HG03342 (cell line): ENCODE measurements around the gene SERTAD4.
"Not testable (repeated sequence)": the region's sequence is repeated elsewhere in the genome, so short reads cannot be mapped to it uniquely, and the experiment has no call there.

ENCODE experiments used
- ATAC-seq: cut with Tn5 transposase; IDR thresholded peaks from one replicate; pipeline ENCODE4 v1.9.1; 2021; ENCODE audit warnings: mild to moderate bottlenecking, moderate library complexity; ENCODE audit not compliant: unreplicated experiment

The SERTAD4 gene

DNA sequence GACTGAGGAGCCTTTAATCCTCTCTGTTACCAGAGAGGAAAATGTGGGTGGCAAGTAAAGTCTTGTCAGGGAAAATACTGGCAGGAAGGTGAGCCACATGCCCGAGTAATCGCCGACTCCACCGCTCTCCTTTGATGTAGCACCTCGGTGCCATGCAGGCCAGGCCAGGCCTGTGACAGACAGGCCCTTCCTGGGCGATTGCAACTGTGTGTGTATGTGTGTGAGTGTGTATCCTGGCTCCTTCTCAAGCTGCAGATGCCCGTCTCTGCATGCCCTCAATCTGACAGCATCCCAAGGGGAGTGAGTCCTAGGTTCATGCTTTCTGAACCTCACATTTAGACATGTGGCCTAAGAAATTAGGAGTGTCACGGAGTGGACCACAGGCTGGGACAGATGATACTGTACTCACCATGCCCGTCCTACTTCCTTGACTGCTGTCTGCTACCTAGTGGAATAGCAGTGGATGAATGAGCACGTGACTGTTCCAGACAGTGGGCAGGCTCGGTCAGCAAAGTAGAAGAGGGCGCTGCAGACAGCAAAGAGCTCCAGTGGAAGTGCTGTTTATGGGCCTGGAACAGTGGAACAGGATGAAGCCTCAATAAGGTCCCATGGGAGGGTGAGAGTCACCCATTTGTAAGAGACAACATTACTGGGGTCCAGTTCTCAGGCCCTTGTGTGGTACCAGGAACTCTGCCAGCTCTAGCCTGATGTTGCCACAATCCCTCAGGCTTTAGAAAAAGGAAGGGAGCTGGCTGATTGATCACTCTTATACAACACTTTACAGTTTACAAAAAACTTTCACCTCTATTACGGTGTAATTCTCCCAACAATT lies 25.3 kb downstream of the SERTAD4 start:
- ATAC-seq = no peak

DNA sequence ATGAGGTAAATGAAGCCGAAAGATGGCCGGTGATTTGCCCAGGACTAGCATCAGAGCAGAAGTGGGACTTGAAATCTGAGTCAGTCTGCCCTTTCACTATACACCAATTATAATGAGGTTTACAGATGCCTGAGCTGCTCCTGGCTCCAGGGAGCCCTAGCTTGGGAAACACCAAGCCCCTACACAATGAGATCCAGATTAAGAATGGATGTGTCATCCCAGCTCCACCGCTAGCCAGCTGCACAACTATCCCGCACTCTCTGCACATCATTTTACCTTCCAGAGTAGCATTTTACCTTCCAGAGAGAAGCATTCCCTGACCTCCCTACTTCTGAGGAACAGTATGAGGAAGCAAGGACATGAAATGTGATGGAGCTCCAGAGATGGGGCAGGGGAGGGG lies 27.0 kb downstream of the SERTAD4 start:
- ATAC-seq = no peak

- no peak for ATAC-seq
Measured at GRCh38 chr1:210260096-210260495, 27.5 kb downstream of the SERTAD4 start.

GRCh38 chr1:210262167-210262896 lies 29.7 kb downstream of the SERTAD4 start:
- no peak for ATAC-seq

DNA sequence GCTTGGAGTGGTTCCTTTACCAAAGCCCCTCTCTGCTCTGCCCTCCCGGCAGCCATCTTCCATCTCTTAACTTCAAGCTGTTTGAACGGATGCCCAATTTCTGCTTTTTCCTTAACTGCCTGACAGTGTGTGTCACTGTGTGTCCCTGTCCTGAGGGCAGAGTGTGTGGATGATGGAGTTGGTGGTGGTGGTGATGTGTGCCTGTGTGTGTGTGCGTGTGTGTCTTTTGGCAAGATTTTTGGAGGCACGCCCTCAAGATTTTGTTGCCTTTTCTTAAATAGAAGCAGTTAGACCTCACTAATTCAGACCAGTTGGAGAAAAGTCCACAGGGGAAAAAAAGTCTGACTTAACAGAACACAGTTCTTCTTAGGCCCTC lies 30.3 kb downstream of the SERTAD4 start:
- no peak for ATAC-seq

GRCh38 chr1:210263963-210264362 lies 31.4 kb downstream of the SERTAD4 start:
- ATAC-seq = no peak

- ATAC-seq = no peak
Measured at GRCh38 chr1:210264496-210265380, 32.1 kb downstream of the SERTAD4 start.

DNA sequence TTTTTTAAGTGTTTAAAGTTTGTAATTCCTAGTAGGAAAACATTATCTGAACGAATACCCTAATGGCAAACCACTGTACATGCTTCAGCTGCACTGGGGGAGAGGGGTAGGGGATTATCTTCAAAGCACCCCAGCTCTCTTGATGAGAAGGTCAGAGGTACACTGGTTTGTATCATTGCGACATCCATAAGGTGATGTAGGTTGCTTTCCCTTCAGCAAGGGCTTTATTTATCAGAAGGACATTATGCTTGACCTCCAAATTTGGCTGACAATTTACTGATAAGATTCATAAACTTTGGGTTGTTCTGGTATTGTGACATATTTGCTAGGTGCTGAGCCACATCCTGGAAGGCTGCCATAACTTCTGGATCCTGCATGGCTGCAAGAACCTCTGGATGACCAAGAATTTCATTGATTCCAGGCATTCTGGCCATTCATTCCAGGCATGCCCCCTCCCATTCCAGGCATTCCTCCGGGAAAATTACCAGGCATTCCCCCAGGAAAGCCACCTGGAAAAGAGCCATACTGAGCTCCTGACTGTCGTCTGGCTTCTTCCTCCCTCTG lies 32.9 kb downstream of the SERTAD4 start:
- ATAC-seq = not testable (repeated sequence)

GRCh38 chr1:210269981-210270380 lies 37.4 kb downstream of the SERTAD4 start:
- ATAC-seq = no peak

DNA sequence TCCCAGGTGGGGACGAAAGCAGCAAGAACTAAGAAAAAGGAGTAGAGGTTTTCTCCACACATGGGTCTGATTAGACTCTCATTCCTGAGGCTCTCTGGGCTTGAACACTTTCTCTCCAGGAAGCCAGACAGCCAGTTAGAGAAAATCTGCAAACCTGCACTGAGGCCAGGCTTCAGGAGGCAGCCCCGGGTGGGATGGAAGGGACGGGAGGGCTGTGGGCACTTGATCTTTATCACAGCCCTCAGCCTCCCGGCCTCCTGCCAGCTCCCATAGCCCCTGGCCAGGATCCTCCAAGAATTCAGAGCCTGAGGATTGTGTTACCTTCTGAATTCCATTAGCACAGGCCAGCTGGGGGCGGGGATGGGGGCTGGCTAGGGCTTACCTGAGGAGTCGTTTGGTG lies 40.1 kb downstream of the SERTAD4 start:
- no peak for ATAC-seq

DNA sequence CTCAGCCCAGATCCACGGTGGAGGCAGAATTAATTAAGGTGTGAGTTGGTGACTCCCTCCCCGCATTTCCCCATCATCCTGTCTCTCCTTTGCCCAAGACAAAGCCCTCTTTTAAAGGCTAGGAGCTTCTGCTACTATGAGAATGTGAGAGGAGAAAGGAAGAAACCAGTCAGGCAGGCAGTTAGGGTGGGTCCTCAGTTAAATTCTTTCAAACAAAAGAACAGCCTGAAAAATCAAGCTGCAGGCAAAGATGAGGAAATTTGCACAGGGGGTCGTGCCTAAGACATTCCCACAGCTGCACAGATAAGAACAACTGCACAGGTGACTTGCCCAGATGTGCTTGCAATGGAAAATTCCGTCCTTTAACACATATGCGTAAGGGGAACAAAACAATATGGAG lies 47.6 kb downstream of the SERTAD4 start:
- no peak for ATAC-seq

DNA sequence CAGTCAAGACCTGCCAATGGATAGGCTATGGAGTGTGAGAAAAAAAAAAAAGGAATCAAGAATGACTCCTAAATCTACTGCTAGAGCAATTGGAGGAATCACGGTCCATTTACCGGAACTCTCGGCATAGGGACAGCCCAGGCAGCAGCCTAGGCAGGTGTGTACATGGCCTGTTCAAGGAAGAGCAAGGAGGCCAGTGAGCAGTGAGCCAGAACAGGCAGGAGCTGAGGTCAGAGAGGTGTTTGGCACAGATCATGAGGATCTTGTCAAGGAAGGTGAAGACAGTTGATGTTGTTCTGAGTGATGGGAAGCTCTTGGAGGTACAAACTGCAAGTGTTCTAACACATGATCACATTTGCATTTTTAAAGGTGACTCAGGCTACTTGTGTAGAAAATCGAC lies 55.5 kb downstream of the SERTAD4 start:
- ATAC-seq = no peak

DNA sequence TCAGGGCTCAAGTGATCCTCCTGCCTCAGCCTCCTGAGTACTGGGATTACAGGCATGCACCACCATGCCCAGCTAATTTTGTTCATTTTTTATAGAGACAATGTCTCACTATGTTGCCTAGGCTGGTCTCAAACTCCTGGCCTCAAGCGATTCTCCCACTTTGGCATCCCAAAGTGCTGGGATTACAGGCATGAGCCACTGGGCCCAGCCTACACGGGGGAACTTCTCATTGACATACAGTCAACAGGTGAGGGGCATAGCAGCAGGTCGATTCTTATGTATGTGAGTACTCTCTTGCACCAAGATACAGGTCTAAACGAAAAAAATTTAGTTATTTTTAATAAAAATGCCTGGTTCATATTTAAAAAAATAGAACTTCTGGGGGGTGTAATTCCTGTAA lies 56.7 kb downstream of the SERTAD4 start:
- ATAC-seq = no peak

GRCh38 chr1:210291081-210291764 lies 58.6 kb downstream of the SERTAD4 start:
- ATAC-seq = no peak

DNA sequence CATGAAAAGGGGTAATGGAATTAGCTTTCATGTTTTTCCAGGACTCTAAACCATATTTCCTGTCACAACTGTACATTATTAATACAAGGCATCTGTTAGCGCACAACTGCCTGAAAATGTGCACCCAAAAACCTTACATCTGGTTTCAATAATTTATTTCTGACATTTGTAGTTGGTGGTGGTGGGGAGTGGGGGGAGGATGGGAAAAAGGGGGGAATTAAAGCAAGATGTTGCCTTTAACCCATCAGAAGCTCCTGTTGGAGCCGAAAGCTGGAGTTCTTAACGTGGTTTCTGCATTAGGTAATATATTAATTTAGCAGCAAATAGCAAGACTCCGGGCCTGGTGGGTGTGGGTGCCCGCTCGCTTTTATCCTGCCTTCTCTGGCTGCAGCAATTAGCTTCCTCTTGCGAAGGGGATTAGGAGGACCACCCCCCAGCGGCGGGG lies 59.2 kb downstream of the SERTAD4 start:
- no peak for ATAC-seq

DNA sequence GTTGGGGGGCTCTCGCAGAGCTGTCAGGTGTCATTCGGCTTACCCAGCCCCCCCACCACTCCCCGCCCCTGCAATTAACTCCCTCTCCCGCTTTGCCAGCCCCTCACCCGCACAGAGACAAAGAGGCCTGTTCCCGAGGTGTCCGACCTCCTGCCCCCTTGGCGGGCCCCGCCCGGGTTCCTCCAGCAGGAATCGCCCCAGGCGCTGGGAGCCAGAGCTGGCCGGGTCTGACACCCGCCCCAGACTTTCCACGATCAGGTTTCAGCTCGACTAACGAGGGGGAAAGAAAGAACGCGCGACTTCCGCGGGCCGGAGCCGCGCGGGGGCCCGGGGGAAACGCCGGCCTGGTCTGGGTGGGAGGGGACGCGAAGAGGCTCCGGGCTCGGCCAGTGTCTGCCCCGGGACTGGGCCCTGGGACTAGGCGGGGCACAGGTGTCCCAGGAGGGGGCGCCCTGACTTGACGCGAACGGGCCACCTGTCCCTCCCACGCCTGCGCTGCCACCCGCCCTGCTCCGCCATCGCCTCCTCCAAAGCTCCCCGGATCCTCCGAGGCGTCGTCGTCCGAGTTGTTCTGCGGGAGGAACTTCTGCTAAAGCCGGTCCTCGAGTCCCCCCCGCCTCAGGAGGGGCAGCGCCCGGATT lies 59.8 kb downstream of the SERTAD4 start:
- peak; percentile 65 for ATAC-seq

- no peak for ATAC-seq
Measured at GRCh38 chr1:210293171-210293607, 60.6 kb downstream of the SERTAD4 start.

DNA sequence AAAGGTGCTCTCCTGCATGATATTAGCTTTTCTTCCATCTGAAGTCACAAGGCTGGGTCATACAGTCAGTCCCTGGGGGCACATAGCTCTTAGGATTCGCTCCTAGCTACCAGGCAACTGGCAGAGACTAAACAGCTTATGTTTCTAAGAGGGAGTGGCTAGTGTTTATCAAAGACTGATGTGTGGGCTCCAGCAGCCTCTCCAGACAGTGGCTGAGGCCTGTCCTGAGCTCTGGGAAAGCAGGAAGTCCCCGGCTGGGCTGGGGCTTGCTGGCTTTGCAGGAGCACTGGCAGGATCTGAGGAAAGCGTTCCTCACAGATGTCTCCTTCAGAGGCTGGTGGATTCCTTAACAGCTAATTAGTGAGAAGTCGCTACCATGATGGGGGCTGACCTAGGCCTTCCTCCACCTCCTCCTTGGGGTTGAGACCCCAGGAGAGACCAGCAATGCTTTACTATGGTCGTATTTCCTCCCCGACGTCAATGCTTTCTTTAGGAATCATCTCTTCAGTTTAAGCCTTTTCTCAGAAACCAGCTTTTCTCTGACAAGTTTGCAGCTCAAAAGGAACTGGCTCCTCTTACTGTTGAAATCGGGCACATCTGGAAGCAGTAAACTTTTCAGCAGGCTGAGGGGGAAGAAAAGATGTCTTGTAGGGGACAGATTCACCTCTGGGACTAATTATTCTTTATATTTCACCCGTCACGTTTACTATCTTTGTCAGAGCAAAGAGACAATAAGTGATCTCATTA lies 62.6 kb downstream of the SERTAD4 start:
- ATAC-seq = no peak
